Measurements from ENCODE around the gene SGPL1.
A peak's percentile ranks its signal among the peaks of the same experiment; 100 is the strongest.

The SGPL1 gene

GRCh38 chr10:70832221-70832620, 16.5 kb downstream of the SGPL1 start:
- H2AK5ac ChIP-seq (ENCODE audit: low read length, severe bottlenecking) = no peak overlapping the region
- H3K18ac ChIP-seq (ENCODE audit: low read depth in 1 of 2, low read length in 2 of 2) = no peak overlapping the region
- no peak overlapping the region for H3K4me3 ChIP-seq (ENCODE audit: insufficient read depth in 1 of 2, low read depth in 1 of 2, low read length in 2 of 2)
- H3K36me3 ChIP-seq (ENCODE audit: control insufficient read depth in 1 of 2, insufficient read depth in 2 of 2, low read depth in 1 of 2, low read length in 2 of 2) = peaks cover 0 to 7% of the 10 kb centered on the region in 2 experiments
- H2BK120ac ChIP-seq (ENCODE audit: low read depth, low read length) = no peak overlapping the region
- no peak overlapping the region for H2BK12ac ChIP-seq (ENCODE audit: low read length in 2 of 2)
- H3K27ac ChIP-seq (ENCODE audit: low read length, poor library complexity, severe bottlenecking) = no peak overlapping the region
- no peak overlapping the region for H3K4ac ChIP-seq (ENCODE audit: low read depth in 1 of 2, low read length in 2 of 2)
- no peak overlapping the region for H2BK5ac ChIP-seq (ENCODE audit: low read depth, low read length, poor library complexity, severe bottlenecking)
- H3K9me3 ChIP-seq (ENCODE audit: control insufficient read depth, low read length) = no peaks in the 10 kb centered on the region
- no CpG with 5 or more reads among the region's 3 CpGs for WGBS
- H3K79me1 ChIP-seq (replicated peaks; ENCODE audit: low read length, poor library complexity, severe bottlenecking) = peaks cover 35% of the 10 kb centered on the region
- no peak overlapping the region for H3K14ac ChIP-seq (ENCODE audit: low read length in 2 of 2)
- H4K91ac ChIP-seq (ENCODE audit: low read length) = no peak overlapping the region
- H3K4me2 ChIP-seq (ENCODE audit: low read length, poor library complexity, severe bottlenecking) = no peak overlapping the region
- peaks cover 5% of the 10 kb centered on the region for H3K4me1 ChIP-seq (ENCODE audit: control insufficient read depth, insufficient read depth, low read depth, low read length)
- peak overlapping the region; percentile 71 for H3K9ac ChIP-seq (ENCODE audit: low read length)
- H2BK15ac ChIP-seq (ENCODE audit: low read depth, poor library complexity, severe bottlenecking) = no peak overlapping the region
- peak; percentile 21 for DNase-seq
- H2AFZ ChIP-seq (ENCODE audit: low read depth, low read length) = no peak overlapping the region
- H4K8ac ChIP-seq (ENCODE audit: low read length) = no peak overlapping the region
- H3K23ac ChIP-seq (ENCODE audit: low read length in 2 of 2) = no peak overlapping the region
- no peaks in the 10 kb centered on the region for H3K27me3 ChIP-seq (ENCODE audit: control insufficient read depth in 1 of 2, insufficient read depth in 1 of 2, low read length in 2 of 2)

GRCh38 chr10:70832852-70833528, 17.2 kb downstream of the SGPL1 start:
- 4% methylated on average over 3 of the region's 3 CpGs for WGBS
- Histone ChIP-seq H3K18ac (ENCODE audit: low read depth in 1 of 2, low read length in 2 of 2) (no peak overlapping the region), H2BK15ac (ENCODE audit: low read depth, poor library complexity, severe bottlenecking) (no peak overlapping the region), H3K4me3 (ENCODE audit: insufficient read depth in 1 of 2, low read depth in 1 of 2, low read length in 2 of 2) (peak overlapping the region in 1 of 2 experiments; percentile 44), H3K27me3 (ENCODE audit: control insufficient read depth in 1 of 2, insufficient read depth in 1 of 2, low read length in 2 of 2) (no peaks in the 10 kb centered on the region), H3K9ac (ENCODE audit: low read length) (peak overlapping the region; percentile 71), H3K4me2 (ENCODE audit: low read length, poor library complexity, severe bottlenecking) (peak overlapping the region; percentile 0), H3K4ac (ENCODE audit: low read depth in 1 of 2, low read length in 2 of 2) (peak overlapping the region in 1 of 2 experiments; percentile 25), H4K91ac (ENCODE audit: low read length) (no peak overlapping the region), H2AFZ (ENCODE audit: low read depth, low read length) (no peak overlapping the region), H2BK12ac (ENCODE audit: low read length in 2 of 2) (no peak overlapping the region), H3K9me3 (ENCODE audit: control insufficient read depth, low read length) (no peaks in the 10 kb centered on the region), H2BK120ac (ENCODE audit: low read depth, low read length) (no peak overlapping the region), H3K23ac (ENCODE audit: low read length in 2 of 2) (no peak overlapping the region), H3K79me1 (replicated peaks; ENCODE audit: low read length, poor library complexity, severe bottlenecking) (peaks cover 43% of the 10 kb centered on the region), H2AK5ac (ENCODE audit: low read length, severe bottlenecking) (no peak overlapping the region), H3K27ac (ENCODE audit: low read length, poor library complexity, severe bottlenecking) (peak overlapping the region; percentile 46), H4K8ac (ENCODE audit: low read length) (no peak overlapping the region), H2BK5ac (ENCODE audit: low read depth, low read length, poor library complexity, severe bottlenecking) (no peak overlapping the region), H3K4me1 (ENCODE audit: control insufficient read depth, insufficient read depth, low read depth, low read length) (peaks cover 5% of the 10 kb centered on the region), H3K36me3 (ENCODE audit: control insufficient read depth in 1 of 2, insufficient read depth in 2 of 2, low read depth in 1 of 2, low read length in 2 of 2) (peaks cover 0 to 12% of the 10 kb centered on the region in 2 experiments), H3K14ac (ENCODE audit: low read length in 2 of 2) (no peak overlapping the region)
- DNase-seq = peak; percentile 94

GRCh38 chr10:70833601-70834000, 17.9 kb downstream of the SGPL1 start:
- no peak overlapping the region for H2BK15ac ChIP-seq (ENCODE audit: low read depth, poor library complexity, severe bottlenecking)
- H3K14ac ChIP-seq (ENCODE audit: low read length in 2 of 2) = no peak overlapping the region
- H3K23ac ChIP-seq (ENCODE audit: low read length in 2 of 2) = no peak overlapping the region
- no peak overlapping the region for H2BK5ac ChIP-seq (ENCODE audit: low read depth, low read length, poor library complexity, severe bottlenecking)
- H2BK12ac ChIP-seq (ENCODE audit: low read length in 2 of 2) = no peak overlapping the region
- H3K27me3 ChIP-seq (ENCODE audit: control insufficient read depth in 1 of 2, insufficient read depth in 1 of 2, low read length in 2 of 2) = no peaks in the 10 kb centered on the region
- H3K4ac ChIP-seq (ENCODE audit: low read depth in 1 of 2, low read length in 2 of 2) = no peak overlapping the region
- no peak for DNase-seq
- H3K9me3 ChIP-seq (ENCODE audit: control insufficient read depth, low read length) = no peaks in the 10 kb centered on the region
- peak overlapping the region; percentile 46 for H3K27ac ChIP-seq (ENCODE audit: low read length, poor library complexity, severe bottlenecking)
- H3K4me2 ChIP-seq (ENCODE audit: low read length, poor library complexity, severe bottlenecking) = no peak overlapping the region
- WGBS = 70% methylated on average over 2 of the region's 2 CpGs
- H2AK5ac ChIP-seq (ENCODE audit: low read length, severe bottlenecking) = no peak overlapping the region
- no peak overlapping the region for H3K4me3 ChIP-seq (ENCODE audit: insufficient read depth in 1 of 2, low read depth in 1 of 2, low read length in 2 of 2)
- H4K8ac ChIP-seq (ENCODE audit: low read length) = no peak overlapping the region
- H3K9ac ChIP-seq (ENCODE audit: low read length) = peak overlapping the region; percentile 71
- no peak overlapping the region for H3K18ac ChIP-seq (ENCODE audit: low read depth in 1 of 2, low read length in 2 of 2)
- H2BK120ac ChIP-seq (ENCODE audit: low read depth, low read length) = no peak overlapping the region
- H3K36me3 ChIP-seq (ENCODE audit: control insufficient read depth in 1 of 2, insufficient read depth in 2 of 2, low read depth in 1 of 2, low read length in 2 of 2) = peaks cover 0 to 13% of the 10 kb centered on the region in 2 experiments
- H2AFZ ChIP-seq (ENCODE audit: low read depth, low read length) = no peak overlapping the region
- H3K79me1 ChIP-seq (replicated peaks; ENCODE audit: low read length, poor library complexity, severe bottlenecking) = peaks cover 43% of the 10 kb centered on the region
- no peak overlapping the region for H4K91ac ChIP-seq (ENCODE audit: low read length)
- peaks cover 5% of the 10 kb centered on the region for H3K4me1 ChIP-seq (ENCODE audit: control insufficient read depth, insufficient read depth, low read depth, low read length)

- Histone ChIP-seq H3K9ac (ENCODE audit: low read length) (no peak overlapping the region), H3K36me3 (ENCODE audit: control insufficient read depth in 1 of 2, insufficient read depth in 2 of 2, low read depth in 1 of 2, low read length in 2 of 2) (peaks cover 0 to 11% of the 10 kb centered on the region in 2 experiments), H3K79me1 (replicated peaks; ENCODE audit: low read length, poor library complexity, severe bottlenecking) (peaks cover 43% of the 10 kb centered on the region), H2BK15ac (ENCODE audit: low read depth, poor library complexity, severe bottlenecking) (no peak overlapping the region), H4K91ac (ENCODE audit: low read length) (no peak overlapping the region), H3K9me3 (ENCODE audit: control insufficient read depth, low read length) (no peaks in the 10 kb centered on the region), H2BK12ac (ENCODE audit: low read length in 2 of 2) (no peak overlapping the region), H2AFZ (ENCODE audit: low read depth, low read length) (no peak overlapping the region), H4K8ac (ENCODE audit: low read length) (no peak overlapping the region), H3K4me2 (ENCODE audit: low read length, poor library complexity, severe bottlenecking) (no peak overlapping the region), H2BK120ac (ENCODE audit: low read depth, low read length) (no peak overlapping the region), H3K4ac (ENCODE audit: low read depth in 1 of 2, low read length in 2 of 2) (no peak overlapping the region), H3K27me3 (ENCODE audit: control insufficient read depth in 1 of 2, insufficient read depth in 1 of 2, low read length in 2 of 2) (no peaks in the 10 kb centered on the region), H3K27ac (ENCODE audit: low read length, poor library complexity, severe bottlenecking) (no peak overlapping the region), H3K14ac (ENCODE audit: low read length in 2 of 2) (no peak overlapping the region), H3K4me1 (ENCODE audit: control insufficient read depth, insufficient read depth, low read depth, low read length) (peaks cover 5% of the 10 kb centered on the region), H2AK5ac (ENCODE audit: low read length, severe bottlenecking) (no peak overlapping the region), H2BK5ac (ENCODE audit: low read depth, low read length, poor library complexity, severe bottlenecking) (no peak overlapping the region), H3K4me3 (ENCODE audit: insufficient read depth in 1 of 2, low read depth in 1 of 2, low read length in 2 of 2) (no peak overlapping the region), H3K18ac (ENCODE audit: low read depth in 1 of 2, low read length in 2 of 2) (peak overlapping the region in 1 of 2 experiments; percentile 38), H3K23ac (ENCODE audit: low read length in 2 of 2) (no peak overlapping the region)
- no peak for DNase-seq
- WGBS = 73% methylated on average over 5 of the region's 5 CpGs
Measured at GRCh38 chr10:70834021-70834420, 18.3 kb downstream of the SGPL1 start.

All from mesenchymal stem cell (in vitro differentiated cells and primary cell).